HS-5 (cell line): ENCODE measurements around the gene FCN1.

Source experiments
- DNase-seq: peaks from one replicate; pipeline ENCODE4 v3.0.0-alpha.2; 2012; ENCODE audit warnings: low read depth

Gene FCN1

DNA sequence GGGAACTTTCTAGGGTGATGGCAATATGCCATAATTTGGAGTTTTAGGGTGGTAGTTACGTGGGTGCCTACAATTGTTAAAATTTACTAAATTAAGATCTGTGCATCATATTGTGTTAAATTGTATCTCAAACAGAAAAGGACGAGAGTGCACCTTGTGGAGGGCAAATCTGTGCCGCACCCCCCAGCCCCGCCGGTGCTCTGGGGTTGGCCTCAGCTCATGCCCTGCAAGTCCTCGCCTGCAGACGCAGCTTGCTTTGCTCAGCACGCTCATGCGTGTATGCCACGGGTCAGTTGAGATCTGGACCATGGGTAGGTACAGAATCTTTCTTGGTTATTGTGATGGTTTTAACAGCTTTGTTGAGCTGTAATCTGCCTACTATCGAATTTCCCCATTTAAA, 33.7 kb upstream of the FCN1 start:
- no peak for DNase-seq

DNA sequence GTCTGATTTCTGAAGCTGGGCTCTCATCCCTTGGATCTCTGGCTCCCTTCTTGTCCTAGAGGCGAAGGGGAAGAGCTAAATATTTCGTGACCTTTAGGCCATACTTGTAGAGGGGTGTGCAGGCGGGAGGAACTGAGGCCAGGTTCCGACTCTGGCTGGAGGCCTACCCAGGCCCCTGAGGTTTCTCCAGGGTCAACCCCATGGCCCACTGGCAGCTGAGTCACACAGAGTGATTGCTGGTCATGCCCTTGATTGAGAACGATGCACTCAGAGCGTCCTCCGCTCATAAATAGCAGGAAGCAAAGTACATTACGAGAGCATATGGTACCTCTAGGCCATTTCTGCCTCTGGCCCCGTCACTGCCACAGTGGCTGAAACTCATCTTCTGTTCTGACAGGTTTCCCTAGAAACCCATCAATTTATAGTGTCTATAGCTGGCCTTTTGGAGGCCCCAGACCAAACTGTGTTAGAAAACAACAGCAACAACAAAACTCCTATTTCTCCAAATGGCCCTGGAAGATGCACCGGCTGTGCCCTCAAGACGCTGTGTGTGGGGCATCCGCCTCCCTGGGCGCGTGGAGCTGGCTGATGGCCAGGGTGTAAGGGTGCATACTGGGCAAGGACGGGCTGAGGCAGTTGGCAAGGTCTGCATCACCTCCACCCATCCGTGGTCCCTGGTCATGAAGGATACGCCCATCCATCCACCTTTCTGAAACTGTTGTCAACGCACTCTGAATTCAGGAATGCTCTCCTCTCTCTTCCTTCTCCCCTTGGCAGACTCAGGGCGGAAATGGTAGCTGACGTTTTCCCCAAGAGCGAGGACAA, 32.9 kb upstream of the FCN1 start:
- no peak for DNase-seq

DNA sequence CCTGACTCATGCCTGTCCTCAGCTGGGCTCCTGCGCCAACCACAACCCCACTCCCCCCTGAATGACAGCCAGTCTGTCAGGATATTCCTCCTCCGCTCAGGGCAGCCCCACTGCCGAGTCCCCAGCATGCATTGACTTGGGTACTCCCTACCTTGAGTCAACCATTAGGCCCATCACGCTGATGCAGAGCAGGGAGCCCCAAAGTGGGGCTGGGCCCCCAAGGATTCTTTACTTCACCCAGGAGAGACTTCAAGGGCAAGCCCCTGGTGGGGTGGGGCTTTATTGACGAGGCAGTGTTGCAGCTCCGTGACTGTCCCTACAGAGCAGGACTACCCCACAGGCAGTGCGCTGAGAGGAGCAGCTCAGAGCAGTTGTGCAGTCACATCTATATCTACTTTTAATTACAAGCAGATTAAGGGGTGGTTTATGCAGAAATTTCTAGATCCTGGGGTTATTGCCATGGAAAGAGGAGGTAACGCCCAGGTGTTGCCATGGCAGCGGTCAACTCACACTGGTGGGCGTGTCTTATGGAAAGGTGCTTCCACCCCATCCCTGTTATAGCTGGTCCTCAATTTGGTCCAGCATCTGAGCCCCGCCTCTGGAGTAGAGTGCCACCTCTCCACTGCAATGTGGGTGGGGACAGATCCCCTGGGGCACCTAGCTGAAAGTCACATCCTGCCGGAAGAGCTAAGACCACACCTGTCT, 32.1 kb upstream of the FCN1 start:
- DNase-seq, result no peak

DNA sequence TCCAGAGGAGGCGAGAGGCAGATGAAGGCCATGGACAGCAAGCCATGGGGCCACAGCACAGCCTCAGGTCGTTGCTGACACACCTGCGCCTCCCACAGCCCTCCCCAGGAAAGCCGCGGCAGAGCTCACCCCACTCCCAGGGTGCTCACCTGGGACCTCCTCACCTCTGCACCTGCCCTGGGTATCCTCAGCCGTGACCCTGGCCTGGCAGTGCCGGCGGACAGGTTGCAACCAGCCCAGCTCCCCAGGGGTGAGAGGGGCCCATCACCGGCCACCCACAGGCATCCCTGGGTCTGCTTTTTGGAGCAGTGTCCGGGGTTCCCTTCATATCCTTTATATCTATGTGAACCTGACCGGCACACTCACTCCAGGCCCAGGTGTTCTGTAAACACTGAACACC, 30.4 kb upstream of the FCN1 start:
- DNase-seq, result no peak

DNA sequence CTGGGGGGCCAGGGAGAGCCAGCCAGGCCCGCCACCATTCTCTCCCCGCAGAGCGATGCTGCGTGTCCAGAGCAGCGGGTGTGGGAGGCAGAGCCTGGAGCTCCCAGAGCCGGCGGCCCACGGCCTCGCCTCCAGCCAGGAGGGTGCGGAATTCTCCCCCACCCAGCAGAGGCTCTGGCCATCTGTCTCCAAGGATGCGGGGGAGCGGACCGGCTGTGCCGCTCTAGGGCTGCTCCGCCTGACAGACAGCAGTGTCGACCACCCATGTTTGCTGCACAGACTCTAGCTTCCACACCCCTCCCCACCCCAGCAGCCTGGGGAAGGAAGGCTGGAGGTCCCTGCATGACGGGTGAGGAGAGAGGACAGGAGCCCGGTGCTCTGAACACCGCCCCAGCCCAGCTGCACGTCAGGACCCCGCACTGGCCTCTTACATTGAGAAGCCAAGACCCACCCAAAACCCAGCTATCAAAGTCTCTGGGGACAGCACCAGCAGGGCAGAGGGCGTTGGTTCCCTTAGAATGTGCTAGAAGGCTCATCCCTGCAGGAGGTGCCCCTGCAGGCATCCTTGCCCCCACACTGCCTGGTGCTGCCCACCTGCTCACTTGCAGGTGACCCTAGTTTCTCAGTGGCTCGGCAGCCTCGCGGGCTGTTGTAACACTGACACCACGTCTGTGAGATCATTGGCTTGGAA, 29.7 kb upstream of the FCN1 start:
- no peak for DNase-seq

DNA sequence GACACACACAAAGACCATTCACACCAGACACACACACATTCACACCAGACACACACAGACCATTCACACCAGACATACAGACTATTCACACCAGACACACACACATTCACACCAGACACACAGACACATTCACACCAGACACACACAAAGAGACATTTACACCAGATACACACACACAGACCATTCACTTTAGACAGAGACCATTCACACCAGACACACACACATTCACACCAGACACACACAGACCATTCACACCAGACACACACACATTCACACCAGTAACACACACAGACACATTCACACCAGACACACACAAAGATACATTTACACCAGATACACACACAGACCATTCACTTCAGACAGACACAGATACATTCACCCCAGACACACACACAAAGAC, 29.0 kb upstream of the FCN1 start:
- no peak for DNase-seq

DNA sequence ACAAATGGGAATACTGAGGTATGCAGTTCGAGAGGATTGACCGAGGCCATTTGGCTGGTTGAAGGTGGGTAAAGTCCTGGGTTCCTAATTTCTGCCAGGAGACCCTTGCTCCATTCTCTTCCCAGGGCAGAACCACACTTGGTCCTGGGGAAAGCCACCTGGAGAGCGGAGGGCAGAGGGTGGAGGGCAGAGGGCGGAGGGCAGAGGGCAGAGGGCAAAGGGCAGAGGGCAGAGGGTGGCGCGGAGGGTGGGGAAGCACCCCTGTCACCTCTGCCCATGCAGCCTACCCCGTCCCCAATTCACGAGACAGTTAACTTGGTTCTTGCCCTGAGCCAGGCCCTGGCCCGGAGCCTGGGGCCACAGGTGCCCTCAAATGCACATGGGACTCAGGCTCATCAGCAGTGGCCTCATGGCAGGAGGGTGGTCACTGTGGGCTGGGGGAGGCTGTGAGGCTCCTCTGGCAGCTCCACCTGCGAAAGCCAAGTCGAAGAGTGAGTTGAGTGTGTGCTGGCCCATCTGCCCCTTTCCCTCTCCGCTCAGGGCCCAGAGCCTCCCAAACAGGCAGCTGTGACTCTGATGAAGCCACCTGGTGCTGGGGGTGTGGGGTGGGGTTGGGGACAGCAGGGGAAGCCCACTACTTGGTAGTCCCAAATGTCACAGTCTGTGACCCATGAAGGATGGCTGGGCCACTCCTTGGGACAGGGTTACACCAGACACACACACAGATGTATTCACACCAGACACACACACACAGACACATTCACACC, 28.0 kb upstream of the FCN1 start:
- DNase-seq, result no peak

DNA sequence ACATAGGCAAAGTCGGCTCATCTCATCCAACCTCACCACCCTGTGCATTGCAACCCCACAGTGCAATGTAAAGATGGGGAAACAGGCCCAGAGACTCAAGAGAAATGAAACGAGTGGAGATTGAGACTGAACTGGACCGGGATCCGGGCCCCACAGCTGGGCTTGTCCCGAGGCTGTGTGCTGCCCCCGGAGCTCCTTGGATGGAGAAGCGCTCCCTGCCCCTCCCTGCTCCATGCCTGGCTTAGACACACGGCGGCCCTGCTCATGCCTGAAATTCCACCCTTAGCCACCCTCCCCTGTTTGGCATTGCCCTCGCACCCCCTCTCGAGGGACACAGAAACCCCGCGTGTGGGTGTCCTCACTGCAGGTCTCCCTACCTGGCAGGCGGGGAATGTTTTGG, 27.2 kb upstream of the FCN1 start:
- no peak for DNase-seq

DNA sequence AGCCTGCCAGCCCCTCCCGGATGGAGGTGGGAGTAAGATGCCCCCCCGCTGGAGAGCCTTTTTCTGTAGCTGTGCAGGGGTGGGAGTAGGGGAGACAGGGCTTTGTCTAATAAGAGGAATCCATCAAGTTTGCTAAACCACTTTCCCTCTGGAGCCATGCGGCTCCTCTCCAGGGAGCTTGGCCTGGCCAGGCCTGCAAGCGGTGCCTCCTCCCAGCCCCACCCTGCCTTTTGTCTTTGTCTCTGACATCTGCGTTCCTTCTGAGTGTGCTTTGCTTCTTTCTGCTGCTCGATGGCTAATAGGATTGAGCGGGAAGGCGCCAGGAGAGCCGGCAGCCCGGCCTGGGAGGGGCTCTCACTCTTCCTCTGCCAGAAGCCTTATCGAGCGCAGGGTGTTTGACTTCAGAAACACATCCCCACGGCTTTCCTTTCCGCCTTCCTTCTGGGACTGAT, 26.7 kb upstream of the FCN1 start:
- DNase-seq, result no peak

DNA sequence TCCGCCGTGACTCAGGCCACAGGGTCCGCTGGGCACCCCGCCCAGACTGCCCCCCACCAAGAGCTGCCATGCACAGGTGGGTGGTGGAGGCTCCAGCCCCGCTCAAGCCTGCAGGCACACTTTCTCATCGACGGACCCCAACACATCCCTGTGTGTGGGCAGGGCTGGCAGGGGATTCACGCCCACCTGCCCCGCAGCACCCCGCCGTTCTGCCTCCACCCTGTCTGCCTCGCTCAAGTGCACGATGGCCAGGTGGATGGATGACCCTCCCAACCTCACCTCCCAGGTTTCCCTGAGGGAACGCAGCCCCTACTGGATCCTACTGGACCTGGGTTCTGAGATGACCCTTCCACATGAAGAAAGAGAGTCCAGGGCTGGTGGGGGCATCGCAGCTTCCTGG, 26.1 kb upstream of the FCN1 start:
- no peak for DNase-seq

DNA sequence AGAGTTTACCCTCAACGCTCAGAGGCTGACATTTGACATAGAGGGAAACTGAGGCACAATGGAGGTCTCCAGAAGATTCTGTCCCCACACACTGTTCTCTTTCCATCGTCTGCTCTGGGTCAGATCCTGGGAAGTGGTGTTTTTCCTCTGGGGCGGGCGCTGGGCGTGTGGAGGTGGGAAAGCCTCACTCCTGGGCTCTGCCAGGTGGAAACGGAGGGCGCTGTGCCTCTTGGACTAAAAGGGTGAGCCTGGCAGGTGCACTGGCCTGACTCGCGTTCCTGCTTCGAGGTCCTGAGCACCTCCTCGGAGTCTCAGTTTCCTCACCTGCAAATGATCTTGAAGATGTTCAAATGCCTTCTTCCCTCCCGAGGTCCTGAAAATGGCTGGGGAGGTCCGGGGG, 25.7 kb upstream of the FCN1 start:
- DNase-seq, result no peak

DNA sequence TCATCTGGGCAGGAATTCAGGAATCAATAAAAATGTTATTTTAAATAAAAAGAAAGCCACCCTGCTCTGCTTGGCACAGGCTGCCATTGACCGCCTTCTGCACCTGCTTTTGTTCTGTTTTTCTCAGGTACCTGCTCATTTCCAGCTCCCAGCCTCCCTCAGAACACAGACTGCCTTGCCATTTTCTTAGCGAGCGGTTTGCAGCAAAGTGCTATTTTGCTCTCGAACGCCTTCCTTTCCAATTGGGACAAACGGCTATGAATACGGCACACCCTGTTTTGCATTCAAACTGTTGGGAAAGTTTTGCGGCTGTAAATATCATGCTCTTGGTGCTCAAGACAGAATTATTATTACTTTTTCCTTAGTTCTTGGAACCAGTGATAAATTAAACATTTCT, 25.1 kb upstream of the FCN1 start:
- DNase-seq, result no peak

DNA sequence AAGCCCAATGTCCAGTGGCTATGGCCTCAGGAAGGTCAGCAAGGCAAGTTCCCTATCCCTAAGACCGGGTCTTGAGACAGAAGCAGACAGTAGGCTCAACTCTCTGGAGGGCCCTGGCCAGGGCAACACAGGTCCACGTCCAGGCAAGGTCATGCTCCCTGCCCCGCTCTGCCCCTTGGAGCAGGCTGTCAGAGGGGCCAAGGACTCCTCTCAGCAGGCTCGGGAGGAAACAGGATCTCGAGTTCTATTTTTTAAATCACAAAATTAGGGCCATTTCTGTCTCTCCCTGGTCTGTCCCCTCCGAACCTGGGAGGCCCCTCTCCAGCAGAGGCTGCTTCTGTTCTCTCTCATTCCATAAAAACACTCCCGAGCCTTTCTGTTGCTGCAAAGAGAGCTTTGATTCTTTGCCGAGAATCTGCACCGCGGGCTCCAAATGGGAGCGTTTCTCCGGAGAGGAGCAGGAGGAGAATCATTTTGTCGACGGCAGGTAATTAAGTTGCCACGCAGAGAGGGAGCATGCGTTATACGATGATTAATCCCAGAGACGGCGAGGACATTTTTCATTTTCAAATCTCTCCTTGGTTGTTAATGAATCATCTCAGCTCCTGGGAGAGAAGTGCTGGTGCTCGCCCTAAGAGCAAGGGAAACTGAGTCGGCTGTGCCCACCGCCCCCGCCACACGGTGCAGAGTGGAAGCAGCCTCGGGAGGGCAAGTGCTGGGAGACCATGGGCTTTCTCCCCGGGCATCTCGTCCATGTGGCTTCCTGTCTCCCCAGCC, 24.5 kb upstream of the FCN1 start:
- DNase-seq, result no peak

DNA sequence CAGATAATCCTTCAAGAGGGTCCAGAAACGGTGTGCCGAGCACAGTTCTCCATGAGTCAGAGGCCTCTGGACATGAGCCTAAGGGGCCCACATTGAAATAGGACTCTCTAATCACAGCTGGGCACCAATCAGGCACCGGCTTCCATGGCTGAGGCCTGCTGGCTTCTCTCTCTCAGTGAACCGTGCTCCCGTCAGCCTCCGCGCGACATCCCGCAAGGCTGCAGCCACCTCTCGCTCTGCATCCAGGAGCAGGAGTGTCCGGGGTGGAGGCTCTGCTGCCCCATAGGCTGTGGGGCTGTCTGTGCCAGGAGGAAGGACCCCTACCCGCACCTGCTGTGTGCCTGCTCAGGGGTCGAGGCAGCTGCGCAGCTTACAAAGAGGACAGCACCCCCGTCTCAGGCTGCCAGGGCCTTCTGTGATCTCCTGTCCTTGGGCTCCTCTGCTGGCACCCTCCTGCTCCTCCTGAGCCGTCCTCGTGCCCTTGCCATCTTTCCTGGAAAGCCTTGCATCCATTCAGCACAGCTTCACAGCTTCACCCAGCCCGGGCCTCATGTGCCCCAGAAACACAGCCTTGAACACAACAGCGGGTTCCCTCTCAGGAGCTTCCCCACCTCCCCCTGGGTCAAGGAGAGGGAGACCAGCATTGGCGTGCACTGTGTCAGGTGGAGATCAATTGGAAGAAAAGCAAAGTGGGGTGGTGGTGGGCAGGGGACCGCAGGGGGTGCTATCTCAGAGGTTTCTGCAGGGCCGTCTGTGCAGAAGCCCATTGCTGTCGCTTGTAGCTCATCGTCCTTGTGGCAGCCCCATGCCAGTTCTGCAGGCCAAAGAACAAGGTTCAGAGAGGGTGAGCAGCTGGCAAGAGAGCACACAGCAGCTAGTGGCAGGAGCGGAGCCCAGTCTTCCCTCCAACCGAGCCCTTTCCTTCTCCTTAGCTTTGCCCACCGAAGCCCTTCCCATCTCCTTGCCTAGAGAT, 22.8 kb upstream of the FCN1 start:
- DNase-seq, result no peak

DNA sequence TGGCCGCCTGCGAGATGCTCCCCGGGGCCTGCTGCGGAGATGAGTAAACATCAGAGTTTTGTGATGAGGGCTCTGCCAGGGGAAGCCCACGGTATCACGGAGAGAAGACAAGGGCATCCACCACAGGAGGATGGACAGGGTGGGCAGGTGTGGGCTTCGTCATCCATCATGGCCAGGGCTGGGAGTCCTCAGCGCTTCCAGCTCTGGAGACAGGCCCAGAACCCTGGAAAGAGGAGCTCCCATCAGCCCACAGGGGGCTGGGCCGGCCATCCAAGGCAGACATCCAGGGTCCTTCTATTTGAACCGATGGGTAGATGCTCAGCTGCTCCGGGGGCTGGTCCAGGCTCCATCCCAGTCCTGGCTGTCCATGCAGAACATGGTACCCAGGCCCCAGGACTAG, 22.1 kb upstream of the FCN1 start:
- no peak for DNase-seq

DNA sequence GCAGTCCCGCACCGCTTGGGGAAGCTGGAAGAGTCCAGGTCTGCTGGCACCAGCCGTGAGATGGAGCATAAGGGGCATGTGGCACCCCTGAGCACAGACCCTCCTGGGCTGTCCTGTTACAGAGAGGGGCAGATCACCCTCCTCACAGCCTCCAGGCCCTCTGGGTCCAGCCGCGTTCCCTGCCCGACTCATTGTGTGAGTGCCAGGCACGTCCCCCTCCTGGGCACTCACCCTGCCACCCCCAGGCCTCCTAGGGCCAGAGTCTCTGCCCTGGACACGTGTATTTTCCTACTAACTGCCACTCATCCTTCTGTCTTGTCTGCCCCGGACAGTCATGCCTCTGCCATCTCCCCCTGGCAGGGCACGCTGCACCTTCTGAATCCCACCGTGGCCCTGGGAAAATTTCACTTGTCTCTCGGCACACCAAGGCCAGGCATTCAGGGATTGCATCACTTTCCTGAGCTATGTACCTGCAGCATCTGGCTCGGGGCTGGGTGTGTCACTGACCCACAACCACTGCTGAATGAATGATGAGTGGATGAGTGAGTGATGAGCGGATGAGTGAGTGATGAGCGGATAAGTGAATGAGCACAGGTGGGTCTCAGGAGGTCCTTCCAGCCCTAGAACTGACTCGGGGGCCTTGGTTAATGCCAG, 21.5 kb upstream of the FCN1 start:
- no peak for DNase-seq

DNA sequence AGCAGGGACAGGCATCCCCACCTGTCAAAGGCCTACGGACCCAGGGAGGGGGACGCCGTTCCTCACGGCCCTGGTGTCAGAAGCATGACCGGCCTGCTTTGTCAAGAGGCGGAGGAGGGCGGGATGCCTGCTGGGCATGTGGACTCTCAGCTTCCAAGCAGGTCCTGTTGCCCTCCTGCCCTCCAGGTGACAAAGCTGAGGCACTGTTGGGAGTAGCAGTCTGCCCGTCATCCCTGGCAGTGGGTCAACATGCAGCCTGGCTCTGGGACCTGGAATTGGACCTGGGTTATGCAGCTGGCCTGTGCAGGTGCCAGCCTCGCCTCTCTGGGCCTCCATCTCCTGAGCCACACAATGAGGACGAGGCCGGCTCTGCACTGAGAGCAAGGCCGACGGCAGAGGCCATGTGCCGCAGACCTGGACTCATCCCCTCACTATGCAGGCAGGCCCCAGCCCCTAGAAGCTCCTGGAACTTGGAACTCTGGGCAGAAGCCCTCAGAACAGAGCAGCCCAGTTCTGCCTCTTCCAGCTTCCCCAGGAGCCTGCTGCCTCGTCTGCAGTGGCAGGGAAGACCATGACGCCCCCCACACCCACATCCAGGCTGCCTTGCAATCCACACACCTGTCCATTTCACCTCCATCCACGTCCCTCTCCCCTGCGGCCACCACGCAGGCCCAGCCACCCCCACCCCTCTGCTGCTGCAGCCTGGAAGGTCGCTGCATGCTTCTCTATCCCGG, 20.8 kb upstream of the FCN1 start:
- no peak for DNase-seq

DNA sequence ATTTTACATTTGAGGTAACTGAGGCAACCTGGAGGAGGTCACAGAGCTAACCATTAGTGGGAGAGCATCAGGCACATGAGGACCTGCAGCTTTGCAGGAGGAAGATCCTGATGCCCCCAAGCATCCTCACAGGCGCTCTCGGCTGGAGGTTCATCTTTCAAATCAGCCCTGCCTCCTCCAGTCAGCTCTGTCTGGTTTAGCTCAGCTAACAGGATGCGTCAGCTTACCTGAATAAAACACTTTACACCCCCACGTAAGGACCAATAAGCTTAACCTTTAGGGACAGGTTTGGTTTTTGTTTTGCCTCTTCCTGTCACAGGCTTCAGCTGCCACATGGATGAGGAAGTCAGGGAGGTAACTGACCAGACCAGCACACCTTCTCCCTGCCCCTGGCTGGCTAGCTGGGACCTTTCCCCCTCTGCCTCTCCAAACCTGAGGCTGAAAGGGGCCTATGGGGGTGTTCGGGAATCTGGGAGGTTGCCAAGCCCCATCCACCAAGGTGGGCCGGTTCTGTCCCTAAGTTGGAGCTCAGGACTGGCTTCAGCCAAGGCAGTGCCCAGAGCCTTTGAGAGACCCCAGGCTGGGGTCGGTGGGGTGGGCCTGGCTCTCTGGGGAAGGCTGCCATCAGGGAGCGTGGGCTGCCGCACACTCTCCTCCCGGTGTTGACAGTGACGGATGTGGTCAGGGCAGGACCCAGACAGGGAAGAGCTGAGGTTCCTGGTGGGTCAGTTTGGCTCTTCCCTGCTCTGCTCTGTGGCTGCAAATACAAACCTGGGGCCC, 20.0 kb upstream of the FCN1 start:
- no peak for DNase-seq
